GM20000 (cell line): Measurements from ENCODE around the gene STK25.

Experiments
- DNase-seq: peaks from one replicate; pipeline ENCODE4 v3.0.0; 2012; ENCODE audit warnings: low spot score
- TF ChIP-seq, protein P1 (sequence below): IDR thresholded peaks from 2 replicates; pipeline ENCODE4 v1.5.1; 2012; ENCODE audit warnings: mild to moderate bottlenecking, control low read depth; ENCODE audit errors: extremely low read depth, missing control alignments

Gene STK25

DNA sequence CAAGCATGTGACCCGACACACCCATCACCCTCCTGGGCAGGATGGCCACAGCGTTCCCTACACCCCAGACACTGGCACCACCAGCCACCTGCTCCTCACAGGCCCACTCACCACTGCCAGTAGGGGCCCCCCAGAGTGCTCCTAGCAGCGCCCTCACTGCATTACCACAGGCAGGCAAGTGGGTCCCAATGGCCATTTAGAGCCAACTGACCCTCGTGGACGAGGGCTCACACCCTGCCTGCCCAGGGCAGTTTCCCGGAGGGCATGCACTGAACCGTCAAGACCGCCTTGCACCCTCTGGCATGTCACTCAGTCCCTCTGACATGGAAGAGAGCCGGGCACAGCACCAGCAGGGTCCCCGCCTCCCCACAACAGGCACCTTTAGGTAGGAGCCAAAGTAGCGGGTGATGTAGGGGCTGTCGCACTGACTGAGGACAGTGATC, 7.3 kb downstream of the STK25 start:
- TF ChIP-seq, protein P1, sequence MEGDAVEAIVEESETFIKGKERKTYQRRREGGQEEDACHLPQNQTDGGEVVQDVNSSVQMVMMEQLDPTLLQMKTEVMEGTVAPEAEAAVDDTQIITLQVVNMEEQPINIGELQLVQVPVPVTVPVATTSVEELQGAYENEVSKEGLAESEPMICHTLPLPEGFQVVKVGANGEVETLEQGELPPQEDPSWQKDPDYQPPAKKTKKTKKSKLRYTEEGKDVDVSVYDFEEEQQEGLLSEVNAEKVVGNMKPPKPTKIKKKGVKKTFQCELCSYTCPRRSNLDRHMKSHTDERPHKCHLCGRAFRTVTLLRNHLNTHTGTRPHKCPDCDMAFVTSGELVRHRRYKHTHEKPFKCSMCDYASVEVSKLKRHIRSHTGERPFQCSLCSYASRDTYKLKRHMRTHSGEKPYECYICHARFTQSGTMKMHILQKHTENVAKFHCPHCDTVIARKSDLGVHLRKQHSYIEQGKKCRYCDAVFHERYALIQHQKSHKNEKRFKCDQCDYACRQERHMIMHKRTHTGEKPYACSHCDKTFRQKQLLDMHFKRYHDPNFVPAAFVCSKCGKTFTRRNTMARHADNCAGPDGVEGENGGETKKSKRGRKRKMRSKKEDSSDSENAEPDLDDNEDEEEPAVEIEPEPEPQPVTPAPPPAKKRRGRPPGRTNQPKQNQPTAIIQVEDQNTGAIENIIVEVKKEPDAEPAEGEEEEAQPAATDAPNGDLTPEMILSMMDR, result no peak
- no peak for DNase-seq

DNA sequence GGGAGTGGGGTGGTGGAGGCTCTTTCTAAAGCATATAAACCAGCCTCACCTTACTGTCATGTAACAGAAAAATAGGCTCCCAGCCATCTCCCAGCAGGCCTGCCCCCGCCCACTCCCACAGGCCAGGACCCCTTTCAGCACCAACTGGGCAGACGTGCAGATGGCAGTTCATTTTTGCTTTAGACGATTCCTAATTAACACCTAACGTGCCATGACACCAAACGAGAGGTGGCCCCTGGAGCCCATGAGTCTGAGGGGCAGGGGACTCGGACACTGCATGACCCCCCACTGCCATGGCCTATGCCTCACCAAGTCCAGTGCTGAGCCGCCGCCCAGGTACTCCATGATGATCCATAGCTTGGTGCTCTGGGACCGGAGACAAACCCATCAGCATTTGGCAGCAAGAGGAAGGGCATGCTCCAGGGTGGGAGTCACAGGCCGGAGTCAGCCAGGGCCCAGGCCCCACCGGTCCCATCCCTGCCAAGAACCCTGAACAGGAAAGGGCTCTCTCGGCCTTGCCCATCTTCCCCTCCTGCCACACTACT, 7.9 kb downstream of the STK25 start:
- TF ChIP-seq, protein P1, result no peak
- DNase-seq, result no peak

DNA sequence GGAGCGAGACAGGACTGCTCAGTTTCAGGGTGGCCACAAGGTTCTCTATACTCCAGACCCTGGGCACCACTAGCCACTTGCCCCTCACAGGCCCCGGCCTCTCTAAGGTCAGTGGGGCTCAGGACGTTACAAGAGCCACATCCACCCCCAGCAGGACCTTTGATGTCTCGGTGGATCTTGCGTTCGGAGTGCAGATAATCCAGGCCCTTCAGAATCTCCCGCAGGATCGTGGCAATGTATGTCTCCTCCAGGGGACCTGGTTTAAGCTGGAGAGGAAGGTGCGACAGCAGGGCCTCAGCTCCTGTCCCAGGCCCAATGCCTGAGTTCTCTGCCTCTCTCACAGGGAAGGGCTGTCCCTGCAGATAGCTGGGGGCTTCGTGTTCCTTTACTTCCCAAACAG, 8.4 kb downstream of the STK25 start:
- DNase-seq, result no peak
- TF ChIP-seq, protein P1, result no peak

DNA sequence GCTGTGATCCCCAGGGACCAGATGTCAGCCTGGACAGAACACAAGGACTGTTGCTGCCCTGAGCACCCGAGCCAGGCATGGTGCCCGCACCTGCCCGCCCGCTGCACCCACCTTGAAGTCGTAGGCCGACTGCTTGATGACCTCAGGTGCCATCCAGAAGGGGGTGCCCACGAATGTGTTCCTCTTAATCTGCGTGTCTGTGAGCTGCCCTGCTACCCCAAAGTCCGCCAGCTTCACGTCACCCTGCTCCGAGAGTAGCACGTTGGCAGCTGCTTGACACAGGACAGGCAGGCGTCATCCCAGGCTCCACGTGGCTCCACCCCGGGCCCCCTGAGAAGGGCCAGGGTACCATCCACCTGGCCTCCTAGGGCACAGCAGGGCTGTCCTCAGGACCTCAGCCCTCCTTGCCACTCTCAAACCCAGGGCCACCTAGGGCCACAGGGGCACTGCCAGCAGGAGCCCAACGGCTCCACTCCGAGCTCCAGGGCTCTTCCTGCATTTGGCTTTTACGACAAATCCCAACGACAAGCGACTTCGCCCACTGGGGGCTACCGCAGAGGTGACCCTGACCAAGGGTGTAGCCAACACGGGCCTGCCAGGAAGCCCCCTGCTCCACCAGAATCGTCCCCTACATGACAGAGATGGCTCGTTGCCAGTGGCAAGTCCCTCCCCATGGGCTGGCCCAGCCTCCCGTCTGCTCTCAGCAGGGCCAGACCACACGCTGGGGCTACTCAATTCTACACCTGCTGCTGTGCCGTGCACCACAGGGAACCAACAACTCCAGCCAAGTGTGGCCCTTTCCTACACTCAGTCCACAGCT, 9.0 kb downstream of the STK25 start:
- no peak for DNase-seq
- TF ChIP-seq, protein P1, result no peak

DNA sequence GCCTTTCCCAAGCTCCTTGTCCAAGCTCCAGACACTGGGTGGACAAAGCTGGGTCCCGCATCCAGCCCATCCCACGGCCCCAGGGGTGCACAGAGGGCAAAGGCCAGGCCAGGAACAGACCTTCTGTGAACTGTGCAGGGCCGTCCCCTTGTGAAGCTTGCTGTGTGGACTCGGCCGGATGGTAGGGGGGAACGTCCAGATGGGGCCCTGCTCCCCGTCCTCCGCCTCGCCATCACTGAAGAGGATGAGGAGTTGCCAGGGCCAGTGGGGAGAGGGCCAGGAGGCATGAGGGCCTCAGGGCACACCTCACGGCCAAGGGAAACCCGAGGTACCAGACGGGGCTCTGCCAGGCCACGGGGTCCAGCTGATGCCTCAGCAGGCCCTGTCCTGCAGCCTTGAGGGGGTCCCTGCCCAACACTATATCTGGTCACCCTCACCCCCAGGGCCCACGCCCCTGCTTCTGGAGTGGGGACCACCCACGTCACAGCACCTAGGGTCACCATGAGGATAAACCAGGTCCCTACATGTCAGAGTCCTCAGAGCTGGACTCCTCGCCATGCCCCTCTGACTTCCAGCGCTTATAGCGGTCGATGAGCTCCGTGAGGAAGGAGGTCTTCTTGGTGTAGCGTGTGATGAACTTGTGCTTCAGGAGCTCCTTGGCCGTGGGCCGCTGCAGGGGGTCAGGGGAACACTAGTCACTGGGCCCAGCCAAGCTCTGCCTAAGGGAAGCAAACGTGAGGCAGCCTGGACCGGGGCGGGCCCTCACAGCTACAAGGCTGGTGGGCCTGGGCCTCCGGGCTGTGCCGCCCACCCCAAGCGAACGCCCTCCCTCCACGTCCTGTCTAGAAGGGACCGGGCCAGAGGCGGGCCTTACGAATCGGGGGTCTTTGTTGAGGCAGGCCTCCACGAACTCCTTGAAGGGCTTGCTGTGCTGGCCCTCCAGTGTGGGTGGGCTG, 10.0 kb downstream of the STK25 start:
- TF ChIP-seq, protein P1, result no peak
- no peak for DNase-seq

DNA sequence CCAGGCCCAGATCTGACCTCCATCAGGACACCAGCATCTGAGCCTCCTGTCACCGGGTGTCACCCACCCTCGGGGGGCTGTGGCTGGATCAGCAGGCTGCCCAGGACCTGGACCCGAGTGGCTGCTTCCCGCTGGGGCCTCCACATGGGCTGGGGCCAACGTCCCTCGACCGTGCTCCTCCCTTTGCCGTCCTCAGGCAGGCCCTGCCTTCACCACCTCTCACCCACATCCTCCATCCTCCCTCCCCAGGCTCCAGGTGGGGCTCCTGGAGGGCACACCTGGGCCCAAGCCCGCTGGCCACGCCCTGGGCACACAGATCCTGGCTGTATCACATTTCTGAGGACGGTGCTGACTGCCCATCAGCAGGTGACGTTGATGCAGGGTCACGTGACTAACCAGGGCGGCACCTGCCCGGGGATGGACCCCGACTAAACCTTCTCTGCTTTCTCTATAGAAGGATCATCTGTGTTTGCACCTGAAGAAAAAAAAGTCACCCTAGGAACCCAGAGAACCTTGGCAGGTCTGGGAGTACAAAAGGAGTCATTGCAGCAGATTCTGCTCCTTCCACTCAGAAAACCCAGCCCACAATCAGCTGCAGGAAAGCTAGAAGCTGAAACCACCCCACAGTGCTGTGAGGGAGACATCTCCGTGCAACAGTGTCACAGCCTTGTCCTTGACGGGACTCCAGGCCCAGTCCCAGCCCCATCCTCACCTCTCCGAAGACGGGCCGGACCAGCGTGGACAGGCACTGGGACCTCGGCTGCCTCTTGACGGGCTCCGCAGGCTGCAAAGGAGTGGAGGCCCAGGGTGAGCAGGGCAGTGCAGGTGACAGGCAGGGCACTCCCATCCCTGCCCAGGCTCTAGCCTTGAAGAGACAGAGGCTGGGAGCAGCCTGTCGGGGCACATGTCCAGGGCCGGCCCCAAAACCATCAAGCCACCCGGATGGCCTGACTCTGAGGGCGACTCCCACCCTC, 11.2 kb downstream of the STK25 start:
- no peak for DNase-seq
- TF ChIP-seq, protein P1, result no peak
